Activated T-cell treated with anti-CD3 and anti-CD28 coated beads for 24 hours (primary cell): ENCODE measurements around the gene POLD1.
"Not testable (repeated sequence)": the region's sequence is repeated elsewhere in the genome, so short reads cannot be mapped to it uniquely, and the experiment has no call there.

Experiments used
- DNase-seq: peaks from one replicate; pipeline ENCODE4 v3.0.0-alpha.2; 2020; ENCODE audit warnings: low read depth

POLD1 gene

DNA sequence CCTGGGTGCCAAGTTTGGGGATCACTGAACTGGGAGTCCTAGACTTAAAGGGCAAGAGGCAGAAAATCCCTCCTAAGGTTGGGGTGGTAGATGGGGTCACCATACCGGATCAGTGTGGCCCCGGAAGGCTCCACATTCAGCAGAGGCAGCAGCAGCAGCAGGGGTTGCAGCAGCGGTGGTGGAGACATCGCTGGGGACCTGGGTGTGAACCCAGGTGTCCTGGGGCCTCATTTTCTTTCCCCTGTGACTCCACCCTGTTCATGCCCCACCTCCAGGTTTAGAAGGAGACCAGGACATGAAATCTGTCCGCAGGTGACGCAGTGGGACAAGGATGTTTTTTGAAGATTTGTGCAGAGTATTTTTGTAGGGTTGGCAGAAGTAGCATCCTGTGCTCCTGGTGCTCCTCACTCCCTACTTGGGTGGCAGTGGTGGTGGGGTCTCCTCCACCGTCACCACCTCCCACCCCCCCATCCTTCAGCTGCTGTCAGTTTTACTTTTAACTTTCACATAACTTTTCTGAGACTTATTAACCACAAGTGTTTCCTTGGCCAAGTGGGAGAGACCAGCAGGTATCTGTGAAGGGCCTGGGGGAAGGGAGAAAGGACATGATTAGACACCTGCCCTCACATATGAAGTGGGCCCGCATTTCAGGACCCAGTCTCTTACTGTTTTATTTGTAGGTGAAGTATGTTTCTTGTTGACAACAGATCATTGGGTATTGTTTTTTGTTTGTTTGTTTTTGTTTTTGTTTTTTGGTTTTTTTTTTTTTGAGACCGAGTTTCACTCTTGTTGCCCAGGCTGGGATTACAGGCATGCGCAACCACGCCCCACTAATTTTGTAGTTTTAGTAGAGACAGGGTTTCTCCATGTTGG, 18.5 kb upstream of the POLD1 start, which contains the start of gene NAPSA:
TSS of gene NAPSA (minus strand) at position 206 of the 873 bp plus-strand sequence. CDS start at position 188, 18 bp downstream.
- DNase-seq, result no peak

DNA sequence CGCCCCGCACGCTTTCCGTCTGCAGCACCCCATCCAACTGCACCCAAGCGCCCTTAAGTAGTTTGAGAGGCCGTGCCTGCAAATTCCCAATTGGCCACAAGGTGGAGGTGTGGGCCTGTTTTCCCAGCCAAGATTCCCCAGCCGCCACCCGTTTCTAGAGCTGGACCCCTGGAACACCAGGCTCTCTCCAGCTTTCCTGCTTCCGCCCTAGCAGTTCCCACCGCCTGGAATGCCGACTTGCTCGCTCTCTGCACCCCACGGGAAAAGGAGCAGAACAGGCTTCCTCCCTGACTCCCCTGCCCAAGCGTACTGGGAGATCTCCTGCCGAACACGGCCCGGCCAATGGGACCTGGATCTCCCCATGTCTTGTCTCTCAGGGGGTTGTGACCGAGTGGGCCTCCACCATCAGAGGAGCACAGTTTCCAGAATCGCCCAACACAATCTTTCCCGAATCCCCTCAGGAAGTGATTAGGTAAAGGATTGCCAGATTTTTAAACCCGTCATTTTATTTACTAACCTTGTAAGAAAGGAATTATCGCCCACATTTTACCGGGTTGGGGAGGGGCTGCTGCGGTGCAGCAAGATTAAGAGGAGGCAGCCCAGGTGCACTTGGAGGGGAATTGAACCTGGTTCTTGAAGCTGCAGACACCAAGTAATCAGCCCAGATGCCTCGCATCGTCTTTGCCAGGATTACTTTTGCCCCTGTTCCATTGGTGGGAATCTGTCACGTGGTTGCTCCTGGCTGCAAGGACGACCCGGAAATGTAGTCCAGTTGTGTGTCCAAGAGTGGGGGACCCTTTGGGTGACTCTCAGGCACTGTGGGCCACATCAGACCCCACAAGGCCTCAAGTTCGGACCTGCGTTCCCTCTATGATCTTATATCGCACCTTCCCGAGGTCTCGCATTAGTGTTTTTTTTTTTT, 15.2 kb upstream of the POLD1 start:
- peak; percentile 73 for DNase-seq

DNA sequence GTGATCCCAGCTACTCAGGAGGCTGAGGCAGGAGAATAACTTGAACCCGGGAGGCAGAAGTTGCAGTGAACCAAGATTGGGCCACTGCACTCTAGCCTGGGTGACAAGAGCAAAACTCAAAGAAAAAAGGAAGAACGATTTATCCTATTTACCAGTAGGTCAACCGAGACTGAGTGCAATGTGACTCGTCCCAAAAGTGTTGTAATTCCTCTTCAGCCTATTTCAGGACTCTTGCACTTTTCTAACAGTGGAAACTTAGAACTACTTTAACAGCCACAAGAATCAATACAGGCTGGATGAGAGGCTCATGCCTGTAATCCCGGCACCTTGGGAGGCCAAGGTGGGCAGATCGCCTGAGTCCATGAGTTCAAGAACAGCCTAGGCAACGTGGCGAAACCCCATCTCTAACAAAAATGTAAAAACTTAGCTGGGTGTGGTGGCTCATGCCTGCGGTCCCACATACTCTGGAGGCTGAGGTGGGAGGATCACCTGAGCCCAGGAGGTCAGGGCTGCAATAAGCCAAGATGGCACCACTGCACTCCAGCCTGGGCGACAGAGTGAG, 12.2 kb upstream of the POLD1 start:
- no peak for DNase-seq

DNA sequence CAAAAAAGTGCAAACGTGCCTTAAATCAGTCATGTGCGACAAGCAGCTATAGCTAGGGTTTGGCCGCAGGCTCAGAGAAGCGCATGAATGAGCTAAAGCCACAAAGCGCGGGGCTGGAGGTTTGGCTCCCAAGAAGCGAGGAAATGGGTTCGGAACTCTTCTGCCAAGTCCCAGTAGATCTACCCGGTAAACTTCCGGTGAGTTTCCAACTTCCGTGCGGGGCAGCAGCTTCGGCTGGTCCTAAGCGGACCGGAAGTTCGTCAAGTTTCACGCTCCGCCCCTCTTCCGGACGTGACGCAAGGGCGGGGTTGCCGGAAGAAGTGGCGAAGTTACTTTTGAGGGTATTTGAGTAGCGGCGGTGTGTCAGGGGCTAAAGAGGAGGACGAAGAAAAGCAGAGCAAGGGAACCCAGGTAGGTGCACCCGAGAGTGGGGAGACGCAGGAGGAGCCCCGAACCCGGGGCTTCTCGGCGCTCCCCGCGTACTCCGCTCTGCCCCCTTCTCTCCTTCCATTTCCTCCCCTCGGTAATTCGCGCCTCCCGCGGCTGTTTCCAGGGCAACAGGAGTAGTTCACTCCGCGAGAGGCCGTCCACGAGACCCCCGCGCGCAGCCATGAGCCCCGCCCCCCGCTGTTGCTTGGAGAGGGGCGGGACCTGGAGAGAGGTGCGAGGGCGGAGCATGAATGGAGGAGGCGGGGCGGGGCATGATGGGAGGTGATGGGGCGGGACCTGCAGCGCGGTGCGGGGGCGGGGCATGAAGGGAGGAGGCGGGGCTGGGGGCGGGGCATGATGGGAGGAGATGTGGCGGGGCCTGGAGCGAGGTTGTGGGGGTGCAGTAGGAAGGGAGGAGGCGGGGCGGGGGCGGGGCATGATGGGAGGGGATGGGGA, 7.7 kb upstream of the POLD1 start, which contains the start of gene NR1H2:
TSS of gene NR1H2 (plus strand) at position 292 of the 885 bp plus-strand sequence. CDS start 1,149 bp downstream, outside the sequence.
- peak; percentile 95 for DNase-seq

DNA sequence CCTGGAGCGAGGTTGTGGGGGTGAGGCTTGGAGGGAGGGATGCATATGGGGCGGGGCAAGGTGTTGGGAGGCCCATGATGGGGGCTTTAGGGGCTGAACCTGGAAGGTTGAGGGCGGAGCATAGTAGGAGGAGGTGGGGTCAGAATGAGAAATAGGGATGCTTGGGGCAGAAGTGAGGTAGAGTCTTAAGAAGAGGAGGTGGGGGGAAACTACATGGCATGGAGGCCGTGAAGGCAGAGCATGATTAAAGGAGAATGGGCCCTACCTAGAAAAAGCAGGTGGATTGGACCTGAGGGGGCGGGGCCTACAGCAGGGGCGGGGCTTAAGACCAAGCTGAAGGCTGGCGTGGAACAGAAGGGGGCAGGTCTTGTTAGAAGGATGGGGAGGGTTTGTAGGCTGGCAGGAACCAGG, 7.1 kb upstream of the POLD1 start:
- DNase-seq, result no peak

DNA sequence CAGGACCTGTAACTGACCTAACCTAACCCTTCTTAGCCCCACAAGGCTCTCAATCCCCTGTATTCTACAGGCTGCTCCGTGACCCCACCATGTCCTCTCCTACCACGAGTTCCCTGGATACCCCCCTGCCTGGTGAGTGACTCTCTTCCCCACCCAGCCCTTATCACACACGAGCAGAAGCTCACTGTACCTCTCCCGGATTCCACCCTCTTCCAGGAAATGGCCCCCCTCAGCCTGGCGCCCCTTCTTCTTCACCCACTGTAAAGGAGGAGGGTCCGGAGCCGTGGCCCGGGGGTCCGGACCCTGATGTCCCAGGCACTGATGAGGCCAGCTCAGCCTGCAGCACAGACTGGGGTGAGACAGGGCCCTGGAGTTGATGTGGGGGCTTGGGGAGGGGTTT, 6.6 kb upstream of the POLD1 start:
- no peak for DNase-seq

DNA sequence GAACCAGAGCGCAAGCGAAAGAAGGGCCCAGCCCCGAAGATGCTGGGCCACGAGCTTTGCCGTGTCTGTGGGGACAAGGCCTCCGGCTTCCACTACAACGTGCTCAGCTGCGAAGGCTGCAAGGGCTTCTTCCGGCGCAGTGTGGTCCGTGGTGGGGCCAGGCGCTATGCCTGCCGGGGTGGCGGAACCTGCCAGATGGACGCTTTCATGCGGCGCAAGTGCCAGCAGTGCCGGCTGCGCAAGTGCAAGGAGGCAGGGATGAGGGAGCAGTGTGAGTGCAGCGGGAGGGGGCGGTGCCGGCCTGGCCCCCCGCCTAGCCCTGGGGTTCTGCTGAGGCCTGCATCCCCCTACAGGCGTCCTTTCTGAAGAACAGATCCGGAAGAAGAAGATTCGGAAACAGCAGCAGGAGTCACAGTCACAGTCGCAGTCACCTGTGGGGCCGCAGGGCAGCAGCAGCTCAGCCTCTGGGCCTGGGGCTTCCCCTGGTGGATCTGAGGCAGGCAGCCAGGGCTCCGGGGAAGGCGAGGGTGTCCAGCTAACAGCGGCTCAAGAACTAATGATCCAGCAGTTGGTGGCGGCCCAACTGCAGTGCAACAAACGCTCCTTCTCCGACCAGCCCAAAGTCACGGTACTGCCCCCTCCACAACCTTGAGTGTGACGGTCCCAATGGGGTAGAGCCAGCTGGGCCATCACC, 5.8 kb upstream of the POLD1 start:
- no peak for DNase-seq

DNA sequence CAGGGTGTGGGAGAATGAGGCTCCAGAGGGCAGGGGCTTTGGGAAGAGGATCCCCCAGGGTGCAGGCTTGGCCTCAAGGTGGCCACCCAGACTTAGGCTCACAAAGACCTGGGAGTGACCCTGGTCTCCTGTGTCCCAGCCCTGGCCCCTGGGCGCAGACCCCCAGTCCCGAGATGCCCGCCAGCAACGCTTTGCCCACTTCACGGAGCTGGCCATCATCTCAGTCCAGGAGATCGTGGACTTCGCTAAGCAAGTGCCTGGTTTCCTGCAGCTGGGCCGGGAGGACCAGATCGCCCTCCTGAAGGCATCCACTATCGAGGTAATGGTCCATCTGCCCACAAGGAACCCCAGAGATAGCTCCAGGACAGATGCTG, 5.3 kb upstream of the POLD1 start:
- no peak for DNase-seq

DNA sequence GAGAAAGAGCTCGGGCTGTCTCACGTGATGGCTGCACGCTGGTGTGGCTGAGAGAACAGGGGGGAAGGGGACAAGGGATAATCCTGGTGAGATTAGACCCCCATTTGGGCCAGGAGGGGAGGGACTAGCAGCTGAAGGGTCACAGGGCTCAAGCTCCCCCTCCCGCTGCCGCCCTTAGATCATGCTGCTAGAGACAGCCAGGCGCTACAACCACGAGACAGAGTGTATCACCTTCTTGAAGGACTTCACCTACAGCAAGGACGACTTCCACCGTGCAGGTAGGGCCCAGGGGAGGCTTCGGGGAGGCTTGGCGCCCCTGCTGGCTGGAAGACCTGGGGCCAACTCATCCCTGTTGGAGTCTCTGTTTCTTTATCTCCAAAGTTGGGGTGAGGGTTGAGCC, 4.5 kb upstream of the POLD1 start:
- DNase-seq, result no peak

DNA sequence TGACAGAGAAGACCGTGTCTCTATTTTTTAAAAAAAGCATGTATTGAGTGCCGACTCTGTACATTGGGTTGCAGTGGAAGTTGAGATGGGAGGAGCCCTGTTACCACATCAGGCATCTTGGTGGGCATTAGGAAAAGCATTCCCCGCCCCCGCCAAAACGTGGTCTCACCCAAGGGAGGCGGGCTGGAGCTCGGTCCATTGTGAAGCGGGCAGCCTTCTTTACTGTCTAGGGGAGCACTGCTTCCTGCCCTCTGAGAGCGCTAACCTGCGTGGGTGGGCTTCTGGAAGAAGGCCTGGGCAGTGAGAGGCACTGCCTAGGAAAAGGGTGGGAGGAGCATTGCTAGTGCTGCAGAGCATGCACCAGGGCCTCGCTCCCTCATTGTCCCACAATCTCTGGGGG, 4.0 kb upstream of the POLD1 start:
- DNase-seq, result no peak

DNA sequence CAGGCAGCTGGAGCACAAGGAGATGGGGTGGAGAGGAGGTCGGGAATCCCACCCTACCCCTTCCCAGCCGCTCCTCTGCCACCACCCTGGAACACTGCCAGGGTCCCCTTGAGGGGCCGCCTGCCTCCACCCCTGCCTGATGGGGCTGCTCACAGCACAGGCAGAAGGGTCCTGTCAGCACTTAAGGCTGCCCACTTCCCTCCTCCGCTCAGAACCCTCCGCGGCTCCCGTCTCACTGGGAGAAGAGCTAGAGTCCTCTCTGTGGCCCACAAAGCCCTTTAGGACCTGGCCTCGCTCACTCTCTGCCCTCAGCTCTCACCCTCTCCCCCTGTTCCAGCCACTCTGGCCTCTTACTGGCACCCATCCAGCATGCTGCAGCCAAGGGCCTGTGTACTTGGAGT, 3.4 kb upstream of the POLD1 start:
- no peak for DNase-seq

DNA sequence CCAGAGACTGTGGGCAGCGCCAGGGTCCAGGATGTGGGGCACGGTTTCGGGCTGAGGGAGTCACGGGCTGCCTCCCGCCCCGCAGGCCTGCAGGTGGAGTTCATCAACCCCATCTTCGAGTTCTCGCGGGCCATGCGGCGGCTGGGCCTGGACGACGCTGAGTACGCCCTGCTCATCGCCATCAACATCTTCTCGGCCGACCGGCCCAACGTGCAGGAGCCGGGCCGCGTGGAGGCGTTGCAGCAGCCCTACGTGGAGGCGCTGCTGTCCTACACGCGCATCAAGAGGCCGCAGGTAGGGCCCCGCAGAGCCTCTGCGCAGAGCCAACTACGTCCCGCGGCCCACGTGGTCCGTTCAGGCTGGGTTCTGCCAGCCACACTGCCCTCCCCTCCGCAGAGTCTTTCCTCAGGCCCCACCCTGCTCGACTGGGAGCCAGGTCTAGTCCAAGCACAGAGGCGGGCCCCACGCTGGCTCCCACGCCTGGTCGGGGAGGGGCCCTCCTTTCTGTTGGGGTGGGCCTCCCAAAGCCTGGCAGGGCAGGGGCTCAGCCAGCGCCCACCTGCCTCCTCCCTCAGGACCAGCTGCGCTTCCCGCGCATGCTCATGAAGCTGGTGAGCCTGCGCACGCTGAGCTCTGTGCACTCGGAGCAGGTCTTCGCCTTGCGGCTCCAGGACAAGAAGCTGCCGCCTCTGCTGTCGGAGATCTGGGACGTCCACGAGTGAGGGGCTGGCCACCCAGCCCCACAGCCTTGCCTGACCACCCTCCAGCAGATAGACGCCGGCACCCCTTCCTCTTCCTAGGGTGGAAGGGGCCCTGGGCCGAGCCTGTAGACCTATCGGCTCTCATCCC, 2.0 kb upstream of the POLD1 start:
- DNase-seq, result no peak

DNA sequence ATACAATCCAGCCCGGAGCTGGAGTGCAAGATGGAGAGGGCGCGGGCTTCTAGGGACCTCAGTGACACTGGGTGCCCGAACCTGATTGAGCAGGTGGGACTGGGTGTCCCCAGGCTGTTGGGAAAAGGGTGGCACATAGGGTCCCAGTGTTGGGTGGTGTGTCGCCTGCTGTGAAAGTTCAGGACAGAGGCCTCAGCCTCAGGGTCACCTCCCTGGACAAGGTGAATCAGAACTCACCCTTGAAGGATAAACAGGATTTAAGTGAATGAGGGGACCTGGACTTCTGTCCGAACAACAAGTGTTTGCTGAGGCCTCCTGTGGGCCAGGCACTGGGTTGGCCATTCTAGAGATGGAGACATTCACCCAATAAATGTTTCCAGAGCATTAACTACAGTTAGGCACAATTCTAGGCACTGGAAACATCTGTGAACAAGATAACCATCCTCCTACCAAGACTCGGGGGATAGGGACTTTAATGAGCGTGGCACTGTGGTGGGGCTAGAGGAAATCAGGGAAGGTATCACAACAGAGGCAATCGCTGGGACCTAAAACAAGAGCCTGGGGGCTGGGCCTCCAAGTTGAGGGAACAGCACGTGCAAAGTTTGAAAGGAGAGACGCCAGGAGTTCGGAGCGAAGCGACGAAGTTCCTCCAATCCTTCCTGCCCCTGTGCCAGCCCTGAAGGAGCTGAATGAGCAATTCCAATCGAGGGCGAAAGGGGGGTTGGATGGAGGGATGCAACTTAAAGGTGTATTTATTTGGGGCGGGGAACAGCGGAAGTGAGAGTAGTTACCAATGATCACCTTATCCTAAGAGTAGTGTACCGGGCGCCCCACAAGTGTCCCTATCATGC, 921 bp upstream of the POLD1 start:
- DNase-seq, result no peak

DNA sequence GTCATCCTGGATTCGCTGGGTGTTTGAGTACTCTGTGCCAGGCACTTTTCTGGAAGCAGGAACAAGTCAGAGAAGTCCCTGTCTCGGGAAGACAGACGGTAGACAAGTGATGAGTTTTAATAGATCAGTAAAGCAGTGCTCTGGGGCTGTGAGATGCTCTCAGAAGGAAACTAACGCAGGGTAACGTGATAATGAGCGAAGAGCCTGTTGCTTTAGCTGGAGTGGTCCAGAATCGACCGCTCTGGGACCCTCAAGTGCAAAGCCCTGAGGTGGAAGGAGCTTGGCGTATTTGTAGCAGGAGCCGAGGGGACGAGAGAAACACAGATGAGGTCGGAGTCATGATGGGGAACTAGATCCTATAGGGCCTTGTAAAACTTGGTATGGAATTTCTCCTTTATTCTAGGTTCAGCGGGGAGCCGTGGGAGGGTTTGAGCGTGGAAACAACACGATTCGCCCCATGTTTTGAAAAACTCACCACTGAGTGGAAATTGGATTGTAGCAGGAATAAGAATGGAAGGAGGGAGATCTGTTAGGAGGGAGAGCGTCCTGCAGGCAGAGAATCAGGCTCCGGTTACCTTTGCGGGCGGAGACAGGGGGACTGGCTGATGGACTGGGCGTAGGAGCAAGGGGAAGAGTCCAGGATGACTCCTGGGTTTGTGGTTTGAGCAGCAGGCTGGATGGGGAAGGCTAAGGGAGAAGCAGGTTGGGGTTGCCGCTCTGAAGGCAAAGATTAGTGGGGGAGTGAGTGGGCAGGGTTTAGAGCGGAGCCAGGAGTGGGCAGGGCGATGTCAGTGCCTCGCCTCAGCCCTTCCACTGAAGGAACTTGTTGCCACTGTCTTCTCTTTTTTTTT, 763 bp downstream of the POLD1 start:
- no peak for DNase-seq

DNA sequence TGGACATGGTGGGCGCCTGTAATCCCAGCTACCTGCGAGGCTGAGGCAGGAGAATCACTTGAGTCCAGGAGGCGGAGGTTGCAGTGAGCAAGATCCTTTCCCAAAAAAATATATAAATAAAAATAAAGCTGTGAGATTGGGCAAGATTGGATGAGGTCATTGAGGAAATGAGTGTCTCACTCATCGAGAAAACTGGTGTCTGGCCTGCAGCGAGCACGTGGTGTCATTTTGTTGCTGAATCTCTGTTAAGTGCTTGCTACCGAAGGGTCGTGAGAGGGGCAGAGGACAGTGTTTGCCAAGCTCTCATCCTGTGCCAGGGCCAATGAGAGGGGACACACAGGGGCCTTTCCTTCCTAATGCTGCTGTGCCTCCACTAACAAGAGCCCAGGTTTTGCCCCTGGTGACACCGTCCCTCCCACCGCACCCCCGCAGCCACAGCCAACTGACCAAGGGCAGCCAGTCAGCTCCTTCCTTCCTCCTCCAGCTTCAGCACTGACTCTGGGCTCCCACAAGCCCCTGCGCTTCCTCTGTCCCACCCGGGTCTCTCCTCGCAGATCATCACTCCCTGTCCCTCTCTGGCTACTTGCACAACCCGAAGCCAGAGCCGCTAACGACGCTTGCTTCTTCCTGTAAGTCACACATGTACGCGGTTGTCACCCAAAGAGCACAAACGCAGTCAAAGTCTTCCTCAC, 3.2 kb downstream of the POLD1 start:
- DNase-seq, result no peak

DNA sequence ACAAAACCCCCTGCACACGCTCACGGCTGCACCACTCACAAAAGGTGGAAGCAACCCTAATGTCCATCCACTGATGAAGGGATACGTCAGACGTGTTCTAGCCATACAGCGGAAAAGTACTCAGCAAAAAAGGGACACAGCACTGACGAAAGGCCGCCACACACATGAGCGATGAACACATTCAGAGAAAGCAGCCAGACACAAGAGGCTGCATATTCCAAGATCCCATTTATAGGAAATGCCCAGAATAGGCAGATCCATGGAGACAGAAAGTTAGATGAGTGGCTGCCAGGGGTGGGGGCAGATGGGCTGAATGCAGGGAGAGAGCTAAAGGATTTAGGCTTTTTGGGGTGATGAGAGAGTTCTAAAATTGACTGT, 3.7 kb downstream of the POLD1 start:
- no peak for DNase-seq

DNA sequence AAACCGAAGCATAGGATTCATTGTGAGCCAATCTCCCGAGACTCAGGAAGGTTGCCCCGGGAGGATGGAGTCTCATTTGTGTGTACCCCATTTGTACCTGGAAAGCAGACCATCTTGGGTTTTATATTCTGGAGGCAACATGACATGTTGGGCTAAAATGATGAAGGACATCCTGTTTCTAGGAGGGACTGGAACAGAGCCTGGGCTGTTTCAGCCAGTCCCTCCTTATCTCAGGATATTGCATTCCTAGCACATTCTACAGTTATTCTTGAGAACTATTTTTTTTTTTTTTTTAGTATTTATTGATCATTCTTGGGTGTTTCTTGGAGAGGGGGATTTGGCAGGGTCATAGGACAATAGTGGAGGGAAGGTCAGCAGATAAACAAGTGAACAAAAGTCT, 6.1 kb downstream of the POLD1 start:
- DNase-seq, result not testable (repeated sequence)
